ENCODE data around the gene DCDC1.

Gene DCDC1

DNA sequence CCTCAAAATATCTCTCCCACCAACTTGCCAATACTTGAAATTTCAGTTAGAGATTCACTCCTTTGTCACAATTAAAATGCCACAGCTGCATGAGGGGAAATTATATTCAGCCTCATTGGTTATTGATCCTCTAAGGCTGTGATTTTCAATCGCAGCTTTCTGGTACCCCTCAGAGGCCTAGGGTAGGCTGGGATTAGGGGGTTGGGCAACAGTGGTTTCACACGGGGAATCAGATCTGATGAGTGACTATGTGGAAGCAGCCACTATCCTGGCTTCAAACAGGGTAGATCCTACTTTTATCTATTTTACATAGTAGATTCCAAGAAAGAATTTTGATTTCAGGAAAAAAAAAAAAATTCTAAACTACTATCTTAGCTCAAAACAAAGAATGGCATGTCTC lies 252.5 kb downstream of the DCDC1 start:
- Histone ChIP-seq H3K27me3 (ENCODE audit: control insufficient read depth in 1 of 2, insufficient read depth in 2 of 2, low read length in 2 of 2) (no peaks in the 10 kb centered on the region), H3K9me3 (ENCODE audit: control insufficient read depth in 1 of 2, low read length in 2 of 2) (no peaks in the 10 kb centered on the region), H3K4me3 (ENCODE audit: low read depth in 1 of 2, low read length in 2 of 2) (no peak overlapping the region), H3K27ac (ENCODE audit: low read depth, low read length) (no peak overlapping the region), H3K9ac (ENCODE audit: low read depth in 1 of 2, low read length in 2 of 2) (no peak overlapping the region), H3K36me3 (ENCODE audit: control insufficient read depth in 1 of 2, insufficient read depth in 2 of 2, low read length in 2 of 2) (no peaks in the 10 kb centered on the region), H3K4me1 (ENCODE audit: control insufficient read depth in 1 of 2, insufficient read depth in 2 of 2, low read length in 2 of 2) (no peaks in the 10 kb centered on the region)

DNA sequence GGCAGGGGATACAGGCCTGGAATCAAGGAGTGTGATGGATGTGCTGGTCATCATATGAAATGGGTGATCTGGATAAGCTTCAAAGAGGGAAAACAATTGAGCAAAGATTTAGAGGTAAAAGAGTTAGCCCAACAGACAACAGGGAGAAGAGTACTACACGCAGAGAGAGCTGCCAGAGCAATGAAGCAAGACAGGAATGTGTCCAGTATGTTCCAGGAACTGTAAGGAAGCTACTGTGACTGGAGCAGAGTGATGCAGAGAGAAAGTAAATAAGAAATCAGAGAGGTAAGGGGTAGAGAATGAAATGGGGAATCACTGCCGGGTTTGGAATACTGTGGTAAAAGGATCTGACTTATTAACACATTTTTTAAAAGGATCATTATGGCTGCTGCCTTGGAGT lies 255.1 kb downstream of the DCDC1 start:
- Histone ChIP-seq H3K9me3 (ENCODE audit: control insufficient read depth in 1 of 2, low read length in 2 of 2) (no peaks in the 10 kb centered on the region), H3K9ac (ENCODE audit: low read depth in 1 of 2, low read length in 2 of 2) (no peak overlapping the region), H3K4me3 (ENCODE audit: low read depth in 1 of 2, low read length in 2 of 2) (no peak overlapping the region), H3K4me1 (ENCODE audit: control insufficient read depth in 1 of 2, insufficient read depth in 2 of 2, low read length in 2 of 2) (no peaks in the 10 kb centered on the region), H3K27me3 (ENCODE audit: control insufficient read depth in 1 of 2, insufficient read depth in 2 of 2, low read length in 2 of 2) (no peaks in the 10 kb centered on the region), H3K36me3 (ENCODE audit: control insufficient read depth in 1 of 2, insufficient read depth in 2 of 2, low read length in 2 of 2) (no peaks in the 10 kb centered on the region), H3K27ac (ENCODE audit: low read depth, low read length) (no peak overlapping the region)

DNA sequence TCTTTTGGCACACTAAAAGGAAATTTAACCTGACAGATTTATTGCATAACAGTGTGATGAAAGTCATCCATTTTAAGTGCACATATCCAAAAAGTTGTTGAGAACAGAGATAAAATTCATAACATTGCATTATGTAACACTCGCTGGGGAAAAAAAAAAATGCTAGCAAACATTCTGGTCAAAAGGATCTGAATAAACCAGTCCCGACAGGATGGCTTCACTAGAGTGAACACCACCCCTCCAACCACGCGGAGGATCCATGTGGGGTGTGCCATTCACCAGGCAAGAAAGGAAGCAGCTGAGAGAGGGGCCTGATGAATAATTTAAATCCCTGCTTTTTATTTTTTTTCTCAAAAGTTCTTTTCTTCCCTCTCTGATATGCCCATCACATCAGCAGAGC lies 258.7 kb downstream of the DCDC1 start:
- Histone ChIP-seq H3K36me3 (ENCODE audit: control insufficient read depth in 1 of 2, insufficient read depth in 2 of 2, low read length in 2 of 2) (no peaks in the 10 kb centered on the region), H3K4me3 (ENCODE audit: low read depth in 1 of 2, low read length in 2 of 2) (no peak overlapping the region), H3K9ac (ENCODE audit: low read depth in 1 of 2, low read length in 2 of 2) (no peak overlapping the region), H3K27ac (ENCODE audit: low read depth, low read length) (no peak overlapping the region), H3K27me3 (ENCODE audit: control insufficient read depth in 1 of 2, insufficient read depth in 2 of 2, low read length in 2 of 2) (no peaks in the 10 kb centered on the region), H3K4me1 (ENCODE audit: control insufficient read depth in 1 of 2, insufficient read depth in 2 of 2, low read length in 2 of 2) (no peaks in the 10 kb centered on the region), H3K9me3 (ENCODE audit: control insufficient read depth in 1 of 2, low read length in 2 of 2) (no peaks in the 10 kb centered on the region)

DNA sequence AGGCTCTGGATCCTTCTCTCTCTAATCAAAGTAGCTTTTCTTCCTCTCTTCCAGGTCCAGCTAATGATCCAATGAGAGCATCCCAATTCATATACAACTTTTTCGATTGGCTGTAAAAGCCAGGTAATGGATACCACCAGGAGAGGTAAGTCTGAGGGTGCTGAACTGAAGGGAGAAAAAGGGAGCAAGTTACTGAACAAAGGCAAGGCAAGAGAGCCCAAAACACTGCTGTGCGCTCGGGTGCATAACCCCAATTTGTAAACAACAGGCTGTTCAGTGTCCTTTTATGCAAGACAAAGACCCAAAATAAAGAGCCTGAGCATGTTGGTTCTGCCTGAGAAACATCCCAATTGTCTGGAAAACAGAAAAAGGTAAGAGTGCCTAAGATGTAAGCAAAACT lies 260.1 kb downstream of the DCDC1 start:
- H3K9me3 ChIP-seq (ENCODE audit: control insufficient read depth in 1 of 2, low read length in 2 of 2) = no peaks in the 10 kb centered on the region
- no peaks in the 10 kb centered on the region for H3K27me3 ChIP-seq (ENCODE audit: control insufficient read depth in 1 of 2, insufficient read depth in 2 of 2, low read length in 2 of 2)
- no peak overlapping the region for H3K9ac ChIP-seq (ENCODE audit: low read depth in 1 of 2, low read length in 2 of 2)
- H3K4me1 ChIP-seq (ENCODE audit: control insufficient read depth in 1 of 2, insufficient read depth in 2 of 2, low read length in 2 of 2) = no peaks in the 10 kb centered on the region
- H3K36me3 ChIP-seq (ENCODE audit: control insufficient read depth in 1 of 2, insufficient read depth in 2 of 2, low read length in 2 of 2) = no peaks in the 10 kb centered on the region
- no peak overlapping the region for H3K27ac ChIP-seq (ENCODE audit: low read depth, low read length)
- H3K4me3 ChIP-seq (ENCODE audit: low read depth in 1 of 2, low read length in 2 of 2) = no peak overlapping the region

DNA sequence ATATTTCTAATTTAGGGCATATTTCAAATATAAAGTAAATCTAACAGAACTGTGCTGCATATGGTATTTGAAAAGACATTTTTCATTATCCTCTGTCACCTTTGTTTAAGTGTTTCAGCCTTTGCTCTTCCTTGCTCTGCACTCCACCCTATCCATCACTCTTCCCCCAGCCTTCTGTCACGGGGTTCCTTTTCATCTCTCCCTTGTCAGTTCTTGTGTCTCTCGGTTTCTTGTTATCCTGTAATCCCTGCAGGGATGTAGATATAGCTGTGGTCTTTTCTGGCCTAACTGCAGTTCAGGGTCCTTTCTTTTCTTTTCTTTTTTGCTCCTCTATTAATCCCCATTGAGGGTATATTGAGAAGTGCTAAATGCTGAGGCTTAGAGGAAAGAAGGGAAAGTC lies 261.9 kb downstream of the DCDC1 start:
- Histone ChIP-seq H3K36me3 (ENCODE audit: control insufficient read depth in 1 of 2, insufficient read depth in 2 of 2, low read length in 2 of 2) (no peaks in the 10 kb centered on the region), H3K4me1 (ENCODE audit: control insufficient read depth in 1 of 2, insufficient read depth in 2 of 2, low read length in 2 of 2) (no peaks in the 10 kb centered on the region), H3K27ac (ENCODE audit: low read depth, low read length) (no peak overlapping the region), H3K9ac (ENCODE audit: low read depth in 1 of 2, low read length in 2 of 2) (no peak overlapping the region), H3K27me3 (ENCODE audit: control insufficient read depth in 1 of 2, insufficient read depth in 2 of 2, low read length in 2 of 2) (no peaks in the 10 kb centered on the region), H3K4me3 (ENCODE audit: low read depth in 1 of 2, low read length in 2 of 2) (no peak overlapping the region), H3K9me3 (ENCODE audit: control insufficient read depth in 1 of 2, low read length in 2 of 2) (no peaks in the 10 kb centered on the region)

DNA sequence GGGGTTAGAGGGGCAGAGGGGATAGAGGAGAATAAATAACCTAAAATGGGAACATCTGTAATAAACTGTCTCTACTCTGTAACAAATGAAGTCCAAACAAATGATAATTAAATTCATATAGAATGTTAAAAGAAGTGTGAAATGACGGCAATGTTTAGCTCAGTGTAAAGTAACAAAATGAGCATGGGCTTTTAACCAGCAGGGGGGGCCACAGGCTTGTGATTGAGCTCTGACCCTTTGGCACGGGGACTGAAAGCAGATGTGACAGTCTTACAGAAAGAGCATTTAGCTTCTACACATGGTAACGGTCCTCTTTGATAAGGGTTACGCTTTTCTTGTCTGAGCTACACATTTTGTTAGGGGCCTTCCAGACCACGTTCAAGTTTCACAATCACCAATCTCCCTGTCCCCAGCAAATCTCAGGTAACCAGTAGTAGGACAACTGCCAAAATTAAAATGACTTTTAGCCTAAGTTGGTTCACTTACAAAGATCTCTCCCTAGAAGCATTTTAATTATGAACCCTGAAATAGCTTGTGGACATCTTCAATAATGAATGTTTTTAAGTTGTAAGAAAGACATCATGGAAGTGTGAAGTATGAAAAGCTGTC lies 262.5 kb downstream of the DCDC1 start:
- Histone ChIP-seq H3K9me3 (ENCODE audit: control insufficient read depth in 1 of 2, low read length in 2 of 2) (no peaks in the 10 kb centered on the region), H3K9ac (ENCODE audit: low read depth in 1 of 2, low read length in 2 of 2) (no peak overlapping the region), H3K4me3 (ENCODE audit: low read depth in 1 of 2, low read length in 2 of 2) (no peak overlapping the region), H3K27ac (ENCODE audit: low read depth, low read length) (no peak overlapping the region), H3K4me1 (ENCODE audit: control insufficient read depth in 1 of 2, insufficient read depth in 2 of 2, low read length in 2 of 2) (no peaks in the 10 kb centered on the region), H3K36me3 (ENCODE audit: control insufficient read depth in 1 of 2, insufficient read depth in 2 of 2, low read length in 2 of 2) (no peaks in the 10 kb centered on the region), H3K27me3 (ENCODE audit: control insufficient read depth in 1 of 2, insufficient read depth in 2 of 2, low read length in 2 of 2) (no peaks in the 10 kb centered on the region)

DNA sequence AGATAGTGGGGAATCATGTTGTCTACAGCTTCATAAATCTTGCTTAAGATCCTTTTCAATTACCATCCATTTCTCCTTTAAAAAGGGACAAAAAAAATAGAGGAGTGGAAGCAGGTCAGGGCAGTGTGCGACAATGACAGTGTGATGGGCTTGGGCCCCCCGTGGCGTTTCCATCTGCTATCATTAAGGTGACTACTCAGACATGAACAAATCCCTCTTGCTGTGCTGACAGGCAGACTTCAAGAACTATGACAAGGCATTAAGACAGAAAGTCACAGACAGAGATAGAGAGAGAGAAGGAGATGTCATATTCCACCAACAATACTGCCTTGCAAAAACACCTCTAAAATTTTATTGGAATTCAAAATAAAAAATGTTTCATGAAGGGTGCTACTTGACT lies 263.2 kb downstream of the DCDC1 start:
- H3K9ac ChIP-seq (ENCODE audit: low read depth in 1 of 2, low read length in 2 of 2) = no peak overlapping the region
- H3K4me3 ChIP-seq (ENCODE audit: low read depth in 1 of 2, low read length in 2 of 2) = no peak overlapping the region
- H3K4me1 ChIP-seq (ENCODE audit: control insufficient read depth in 1 of 2, insufficient read depth in 2 of 2, low read length in 2 of 2) = no peaks in the 10 kb centered on the region
- no peaks in the 10 kb centered on the region for H3K9me3 ChIP-seq (ENCODE audit: control insufficient read depth in 1 of 2, low read length in 2 of 2)
- no peak overlapping the region for H3K27ac ChIP-seq (ENCODE audit: low read depth, low read length)
- H3K27me3 ChIP-seq (ENCODE audit: control insufficient read depth in 1 of 2, insufficient read depth in 2 of 2, low read length in 2 of 2) = no peaks in the 10 kb centered on the region
- H3K36me3 ChIP-seq (ENCODE audit: control insufficient read depth in 1 of 2, insufficient read depth in 2 of 2, low read length in 2 of 2) = no peaks in the 10 kb centered on the region

DNA sequence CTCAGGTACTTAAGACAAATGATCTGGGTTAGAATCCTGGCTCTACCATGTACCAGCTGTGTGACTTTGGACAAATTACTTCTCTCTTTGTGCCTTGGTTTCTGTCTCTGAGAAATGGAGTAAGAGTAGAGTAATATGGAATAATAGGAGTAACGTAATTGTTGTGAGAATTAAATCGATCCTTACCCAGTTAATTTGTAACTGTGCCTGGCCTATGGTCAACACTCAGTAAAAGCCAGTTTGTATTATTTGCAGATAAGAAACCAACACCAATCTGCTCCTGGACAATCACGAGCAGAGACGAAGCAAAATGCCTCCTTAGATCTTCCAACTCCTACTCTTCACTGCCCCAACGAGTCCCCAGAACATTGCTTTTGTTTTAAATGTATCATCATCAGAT lies 266.7 kb downstream of the DCDC1 start:
- Histone ChIP-seq H3K36me3 (ENCODE audit: control insufficient read depth in 1 of 2, insufficient read depth in 2 of 2, low read length in 2 of 2) (no peaks in the 10 kb centered on the region), H3K27ac (ENCODE audit: low read depth, low read length) (no peak overlapping the region), H3K4me3 (ENCODE audit: low read depth in 1 of 2, low read length in 2 of 2) (no peak overlapping the region), H3K9ac (ENCODE audit: low read depth in 1 of 2, low read length in 2 of 2) (no peak overlapping the region), H3K4me1 (ENCODE audit: control insufficient read depth in 1 of 2, insufficient read depth in 2 of 2, low read length in 2 of 2) (no peaks in the 10 kb centered on the region), H3K27me3 (ENCODE audit: control insufficient read depth in 1 of 2, insufficient read depth in 2 of 2, low read length in 2 of 2) (no peaks in the 10 kb centered on the region), H3K9me3 (ENCODE audit: control insufficient read depth in 1 of 2, low read length in 2 of 2) (no peaks in the 10 kb centered on the region)

DNA sequence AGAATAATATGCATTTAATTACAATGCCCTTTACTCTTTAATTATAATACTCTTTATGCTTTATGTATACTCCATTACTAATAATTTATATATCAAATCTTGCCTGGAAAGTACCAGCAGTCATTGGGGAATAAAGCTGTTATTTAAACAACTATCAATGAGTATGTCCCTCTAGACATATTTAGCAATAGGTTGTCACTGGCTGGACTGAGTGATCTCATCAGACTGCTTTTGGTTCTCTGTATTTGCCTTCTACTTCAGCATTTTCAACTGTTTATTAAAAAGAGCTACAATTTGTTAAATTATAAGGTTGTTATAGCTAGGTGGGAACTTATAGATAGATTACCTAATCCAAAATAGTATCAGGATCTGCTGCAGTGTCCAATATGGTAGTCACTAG lies 267.2 kb downstream of the DCDC1 start:
- H3K4me1 ChIP-seq (ENCODE audit: control insufficient read depth in 1 of 2, insufficient read depth in 2 of 2, low read length in 2 of 2) = no peaks in the 10 kb centered on the region
- H3K36me3 ChIP-seq (ENCODE audit: control insufficient read depth in 1 of 2, insufficient read depth in 2 of 2, low read length in 2 of 2) = no peaks in the 10 kb centered on the region
- H3K9ac ChIP-seq (ENCODE audit: low read depth in 1 of 2, low read length in 2 of 2) = no peak overlapping the region
- H3K4me3 ChIP-seq (ENCODE audit: low read depth in 1 of 2, low read length in 2 of 2) = no peak overlapping the region
- H3K9me3 ChIP-seq (ENCODE audit: control insufficient read depth in 1 of 2, low read length in 2 of 2) = no peaks in the 10 kb centered on the region
- H3K27ac ChIP-seq (ENCODE audit: low read depth, low read length) = no peak overlapping the region
- H3K27me3 ChIP-seq (ENCODE audit: control insufficient read depth in 1 of 2, insufficient read depth in 2 of 2, low read length in 2 of 2) = no peaks in the 10 kb centered on the region

DNA sequence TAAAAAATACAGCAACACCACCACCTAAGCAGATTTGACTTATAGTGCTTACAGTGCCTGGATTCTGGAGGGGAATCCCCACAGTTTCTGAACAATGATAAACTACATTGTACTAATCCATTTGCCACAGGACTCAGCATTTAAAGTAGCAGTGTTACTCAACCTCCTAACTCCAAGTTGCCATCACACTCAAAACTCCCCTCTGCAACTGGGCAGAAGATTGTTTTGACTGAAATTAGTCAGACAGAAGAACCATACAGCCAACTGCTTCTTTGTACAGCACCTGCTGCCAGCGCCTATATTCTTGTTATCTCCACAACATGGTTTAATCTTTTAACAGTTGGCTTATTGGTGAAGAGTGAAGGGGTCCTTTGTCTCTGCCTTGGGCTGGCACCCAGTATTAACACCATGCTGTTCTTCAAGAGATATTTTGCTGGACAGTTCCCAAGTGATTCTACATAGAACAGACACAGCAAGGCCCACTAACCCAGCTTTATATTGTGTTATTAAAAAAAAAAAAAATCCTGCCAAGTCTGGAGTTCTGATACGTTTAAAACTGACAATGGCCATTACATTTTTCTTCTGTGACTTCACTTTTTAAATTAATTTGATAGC lies 273.2 kb downstream of the DCDC1 start:
- H3K9me3 ChIP-seq (ENCODE audit: control insufficient read depth in 1 of 2, low read length in 2 of 2) = no peaks in the 10 kb centered on the region
- H3K36me3 ChIP-seq (ENCODE audit: control insufficient read depth in 1 of 2, insufficient read depth in 2 of 2, low read length in 2 of 2) = no peaks in the 10 kb centered on the region
- H3K4me3 ChIP-seq (ENCODE audit: low read depth in 1 of 2, low read length in 2 of 2) = no peak overlapping the region
- H3K4me1 ChIP-seq (ENCODE audit: control insufficient read depth in 1 of 2, insufficient read depth in 2 of 2, low read length in 2 of 2) = no peaks in the 10 kb centered on the region
- no peak overlapping the region for H3K27ac ChIP-seq (ENCODE audit: low read depth, low read length)
- H3K9ac ChIP-seq (ENCODE audit: low read depth in 1 of 2, low read length in 2 of 2) = no peak overlapping the region
- no peaks in the 10 kb centered on the region for H3K27me3 ChIP-seq (ENCODE audit: control insufficient read depth in 1 of 2, insufficient read depth in 2 of 2, low read length in 2 of 2)

Measured in duodenal mucosa (tissue), 2 donors.